ENCODE results near the gene ZNF570. TPM values are rescaled to one million over a fixed set of nuclear protein-coding genes. Genes with fewer than 3 reads are reported as not detected.

ZNF570 gene
- 4.0 TPM for total RNA-seq

DNA sequence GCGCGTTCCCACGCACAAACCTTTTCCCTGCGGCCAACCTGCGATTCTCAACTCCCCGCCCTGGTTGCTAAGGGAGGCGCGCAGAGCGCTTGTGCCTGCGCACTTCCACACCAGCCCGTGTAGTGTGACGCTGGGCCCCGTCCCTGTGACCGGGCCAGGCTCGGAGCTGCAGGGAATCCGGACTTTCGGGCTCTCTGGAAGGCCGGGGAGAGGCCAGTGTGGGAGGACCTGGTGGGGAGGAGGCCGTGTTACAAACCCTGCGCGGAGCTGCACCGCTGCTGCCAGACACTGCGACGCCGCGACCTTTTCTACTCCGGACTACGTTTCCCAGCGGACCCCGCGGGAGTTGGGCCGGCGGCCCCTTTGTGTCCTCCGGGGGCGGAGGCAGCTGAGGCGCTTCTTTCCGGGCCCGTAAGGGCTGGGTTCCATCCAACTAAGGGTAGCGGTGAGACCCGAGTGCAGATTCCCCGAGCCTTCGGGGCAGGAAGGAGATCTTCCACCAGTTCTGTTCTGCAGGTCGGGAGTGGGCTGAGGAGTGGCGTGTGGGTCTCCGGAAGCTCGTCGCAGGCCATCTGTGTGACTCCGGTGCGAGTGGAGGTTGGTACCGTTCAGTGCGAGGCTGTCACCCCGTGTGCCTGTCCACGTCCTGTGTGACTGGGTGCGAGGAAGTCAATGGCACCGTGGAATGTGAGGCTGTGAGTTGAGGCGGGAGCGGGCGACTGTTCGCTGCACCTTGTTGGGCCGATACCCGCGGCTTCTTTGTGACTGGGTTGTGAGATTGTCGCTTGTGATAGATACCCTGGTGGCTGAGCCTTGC is at the start of gene ZNF570:
ZNF570 (plus strand) TSS at position 396 of the 817 bp plus-strand sequence. CDS start 999 bp downstream, outside the sequence.
- peak; percentile 71 to 92 (median 90) for DNase-seq (ENCODE audit: low read depth in 2 of 3, low spot score in 2 of 3)

DNA sequence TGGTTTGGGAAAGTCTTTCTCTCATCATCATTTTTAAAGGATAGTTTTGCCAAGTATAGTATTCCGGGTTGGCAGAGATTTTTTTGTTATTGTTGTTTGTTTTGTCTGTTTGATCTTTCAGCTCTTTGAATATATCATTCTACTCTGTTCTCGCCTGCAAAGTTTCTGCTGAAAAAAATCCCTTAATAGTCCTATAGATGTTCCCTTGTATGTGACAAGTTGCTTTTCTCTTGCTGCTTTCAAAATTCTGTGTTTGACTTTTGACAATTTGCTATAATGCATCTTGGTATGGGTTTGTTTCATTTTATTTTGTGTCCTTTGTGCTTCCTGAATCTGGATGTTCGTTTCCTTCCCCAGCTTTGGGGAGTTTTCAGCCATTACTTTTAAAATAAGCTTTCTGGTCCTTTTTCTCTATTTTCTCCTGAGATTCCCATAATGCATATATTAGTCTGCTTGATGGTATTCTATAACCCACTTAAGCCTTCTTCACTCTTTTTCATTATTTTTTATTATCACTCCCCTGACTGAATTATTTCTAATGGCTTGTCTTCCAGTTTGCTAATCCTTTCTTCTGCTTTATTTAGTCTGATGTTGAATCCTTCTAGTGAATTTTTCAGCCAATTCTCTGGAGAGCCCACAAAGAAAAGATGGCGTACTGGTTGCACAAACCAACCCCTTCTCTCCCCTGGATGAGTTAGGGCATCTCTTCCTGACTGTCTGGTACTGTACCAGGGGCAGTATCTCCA is 16.5 kb upstream of the ZNF570 start:
- DNase-seq (ENCODE audit: low read depth in 2 of 3, low spot score in 2 of 3), result peak in 1 of 3 donors; percentile 10

- DNase-seq (ENCODE audit: low read depth in 2 of 3, low spot score in 2 of 3), result no peak
Measured at GRCh38 chr19:37466277-37466797, 2.8 kb upstream of the ZNF570 start.

DNA sequence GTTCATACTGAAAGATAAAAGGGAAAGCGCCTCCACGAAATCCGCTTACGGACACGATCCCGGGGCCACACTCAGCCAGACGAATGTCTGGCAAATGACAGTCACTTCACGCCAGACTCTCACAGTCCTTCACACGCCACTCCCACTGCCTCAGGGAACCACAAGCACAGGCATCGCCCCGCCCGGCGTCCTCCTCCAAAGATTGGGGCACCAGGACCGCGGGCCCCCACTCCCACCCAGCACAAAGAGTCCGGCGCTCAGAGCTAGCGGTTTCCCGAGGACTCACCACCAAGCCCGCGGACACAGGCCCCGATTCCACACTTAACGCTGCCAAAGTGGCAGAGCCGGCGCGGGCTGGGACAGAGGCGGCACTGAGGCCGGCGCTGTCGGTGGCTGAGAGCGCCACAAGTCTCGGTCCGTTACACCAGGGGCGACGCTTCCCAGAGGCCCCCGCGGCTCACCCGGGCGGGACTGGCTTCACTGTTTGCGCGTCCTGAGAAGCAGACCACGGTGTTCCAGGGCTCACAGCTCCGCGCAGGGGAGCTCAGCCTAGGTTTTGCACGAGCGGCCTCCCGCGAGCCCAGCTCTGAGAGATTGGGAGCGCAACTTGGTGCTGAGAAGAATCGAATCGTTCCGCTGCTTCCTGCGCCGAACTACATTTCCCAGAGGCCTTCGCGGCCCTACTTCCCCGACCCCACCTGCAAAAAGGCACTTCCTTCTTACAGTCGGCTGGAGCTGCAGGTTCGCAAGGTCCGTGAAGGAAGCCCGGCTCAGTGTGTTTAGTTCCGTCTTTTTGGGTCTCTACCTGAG is 2.2 kb upstream of the ZNF570 start, which contains the start of gene ZNF569:
ZNF569 (minus strand) TSS at position 647 of the 810 bp plus-strand sequence. CDS start 22,523 bp downstream, outside the sequence.
- DNase-seq (ENCODE audit: low read depth in 2 of 3, low spot score in 2 of 3), result peak; percentile 80 to 95 (median 91)

DNA sequence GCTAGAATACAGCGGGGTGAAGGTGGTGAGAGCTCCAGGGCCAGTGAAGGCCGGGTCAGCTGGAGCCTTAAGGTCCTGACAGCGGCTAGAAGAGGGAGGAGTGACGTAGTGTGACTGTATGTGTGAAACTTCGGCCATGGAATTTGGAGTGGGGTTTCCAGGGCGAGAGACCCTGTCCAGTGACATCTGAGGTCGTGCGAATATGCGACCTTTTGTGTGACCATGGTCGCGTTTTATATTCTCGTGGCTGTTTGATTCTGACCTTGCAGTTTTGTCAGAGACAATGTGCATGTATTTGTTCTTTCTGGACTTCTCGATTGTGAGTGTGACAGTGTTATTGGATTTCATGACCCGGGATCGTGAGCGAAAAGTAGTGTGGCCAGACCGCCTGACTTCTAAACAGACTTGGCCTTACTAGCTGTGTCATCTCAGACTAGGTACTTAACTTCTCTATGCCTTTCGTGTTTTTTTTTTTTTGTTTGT is 1.5 kb upstream of the ZNF570 start:
- DNase-seq (ENCODE audit: low read depth in 2 of 3, low spot score in 2 of 3), result no peak

- DNase-seq (ENCODE audit: low read depth in 2 of 3, low spot score in 2 of 3), result no peak
Measured at GRCh38 chr19:37470216-37470615, 1.1 kb downstream of the ZNF570 start.

- no peak for DNase-seq (ENCODE audit: low read depth in 2 of 3, low spot score in 2 of 3)
Measured at GRCh38 chr19:37472165-37472564, 3.0 kb downstream of the ZNF570 start.

- no peak for DNase-seq (ENCODE audit: low read depth in 2 of 3, low spot score in 2 of 3)
Measured at GRCh38 chr19:37484406-37485168, 15.4 kb downstream of the ZNF570 start.

GRCh38 chr19:37492213-37492612 is 23.1 kb downstream of the ZNF570 start:
- DNase-seq (ENCODE audit: low read depth in 2 of 3, low spot score in 2 of 3), result no peak

DNA sequence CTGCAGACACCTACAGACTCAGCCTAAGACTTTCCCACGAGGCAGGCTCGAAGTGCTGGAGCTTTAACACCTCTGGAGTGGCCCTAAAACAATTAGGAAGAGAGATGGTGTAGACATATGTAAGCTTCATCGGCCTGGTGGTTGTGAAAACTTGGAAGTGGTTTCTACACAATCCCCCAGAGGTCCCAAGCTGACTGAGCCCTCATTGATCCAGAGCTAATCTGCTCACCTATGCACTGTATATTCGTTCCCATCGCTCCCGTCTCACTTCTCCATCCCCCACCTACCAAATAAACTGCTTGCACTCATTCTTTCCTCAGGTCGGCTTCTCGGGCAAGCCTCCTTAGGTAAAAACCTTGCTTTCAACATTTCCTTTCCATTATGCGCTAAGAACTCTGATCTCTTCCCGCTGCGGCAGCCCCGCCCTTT is 36.8 kb downstream of the ZNF570 start:
- no peak for DNase-seq (ENCODE audit: low read depth in 2 of 3, low spot score in 2 of 3)

GRCh38 chr19:37506387-37507166 is 37.4 kb downstream of the ZNF570 start, which contains the start of gene ZNF793:
Gene ZNF793 (plus strand): TSS chr19:37506939. CDS start chr19:37523440, 16,501 bp downstream.
- DNase-seq (ENCODE audit: low read depth in 2 of 3, low spot score in 2 of 3), result peak; percentile 53 to 94 (median 87)

GRCh38 chr19:37507167-37507464 is 38.0 kb downstream of the ZNF570 start:
- no peak for DNase-seq (ENCODE audit: low read depth in 2 of 3, low spot score in 2 of 3)

- no peak for DNase-seq (ENCODE audit: low read depth in 2 of 3, low spot score in 2 of 3)
Measured at GRCh38 chr19:37511186-37511585, 42.0 kb downstream of the ZNF570 start.

DNA sequence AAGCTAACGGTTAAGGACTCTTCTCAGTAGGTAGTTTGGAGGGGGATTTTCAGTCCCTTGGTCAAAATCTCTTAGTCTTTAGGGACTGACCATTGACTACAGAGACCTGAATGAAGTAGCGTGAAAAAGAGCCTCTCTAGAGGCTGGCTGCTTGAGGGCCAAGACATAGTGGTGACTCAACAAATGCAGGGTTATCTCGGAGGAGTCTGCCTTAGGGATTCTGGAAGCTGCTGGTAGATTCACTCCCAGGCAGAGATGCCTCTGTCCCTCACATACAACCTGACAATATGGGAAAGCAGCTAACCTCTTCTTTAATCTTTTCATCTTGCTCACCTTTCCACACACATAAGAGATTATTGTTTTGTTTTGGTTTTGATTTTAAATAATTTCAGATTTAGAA is 42.7 kb downstream of the ZNF570 start:
- DNase-seq (ENCODE audit: low read depth in 2 of 3, low spot score in 2 of 3), result no peak

GRCh38 chr19:37513397-37513796 is 44.2 kb downstream of the ZNF570 start:
- peak in 2 of 3 donors; percentile 15 to 67 for DNase-seq (ENCODE audit: low read depth in 2 of 3, low spot score in 2 of 3)

DNA sequence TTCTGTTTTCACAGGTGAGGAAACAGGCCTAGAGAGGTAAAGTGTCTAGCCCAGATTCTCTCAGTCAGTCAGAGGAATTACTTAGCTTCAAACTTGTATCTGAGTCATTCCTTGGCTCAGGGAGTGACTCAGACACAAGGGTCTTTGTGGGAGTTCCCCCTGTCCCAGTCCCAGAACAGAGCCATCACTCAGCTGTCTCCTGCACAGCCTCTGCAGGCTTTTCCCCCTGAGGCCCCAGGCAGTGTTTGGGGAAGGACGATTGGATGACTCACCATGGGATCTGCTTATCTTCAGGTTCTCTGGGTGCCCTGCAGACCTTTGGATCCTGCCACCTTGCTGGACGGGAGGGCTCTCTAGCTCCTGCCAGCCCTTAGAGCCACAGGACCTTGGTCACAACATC is 50.7 kb downstream of the ZNF570 start:
- no peak for DNase-seq (ENCODE audit: low read depth in 2 of 3, low spot score in 2 of 3)

DNA sequence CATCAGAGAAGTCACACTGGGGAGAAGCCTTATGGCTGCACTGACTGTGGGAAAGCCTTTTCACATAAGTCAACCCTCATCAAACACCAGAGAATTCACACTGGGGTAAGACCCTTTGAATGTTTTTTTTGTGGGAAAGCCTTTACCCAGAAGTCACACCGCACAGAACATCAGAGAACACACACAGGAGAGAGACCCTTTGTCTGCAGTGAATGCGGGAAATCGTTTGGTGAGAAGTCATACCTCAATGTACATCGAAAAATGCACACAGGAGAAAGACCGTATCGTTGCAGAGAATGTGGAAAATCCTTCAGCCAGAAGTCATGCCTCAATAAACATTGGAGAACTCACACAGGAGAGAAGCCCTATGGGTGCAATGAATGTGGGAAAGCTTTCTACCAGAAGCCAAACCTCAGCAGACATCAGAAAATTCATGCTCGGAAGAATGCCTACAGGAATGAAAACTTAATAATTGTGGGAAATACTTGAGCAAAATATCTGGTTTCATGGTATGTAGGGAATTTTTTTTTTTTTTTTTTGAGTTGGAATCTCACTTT is 68.3 kb downstream of the ZNF570 start:
- no peak for DNase-seq (ENCODE audit: low read depth in 2 of 3, low spot score in 2 of 3)
